LoVo (cell line): Measurements from ENCODE around the gene ENOSF1.
A peak's percentile ranks its signal among the peaks of the same experiment; 100 is the strongest.

Experiments
- DNase-seq: peaks from one replicate; pipeline ENCODE4 v3.0.0-alpha.2; 2016; ENCODE audit warnings: low spot score

The ENOSF1 gene

DNA sequence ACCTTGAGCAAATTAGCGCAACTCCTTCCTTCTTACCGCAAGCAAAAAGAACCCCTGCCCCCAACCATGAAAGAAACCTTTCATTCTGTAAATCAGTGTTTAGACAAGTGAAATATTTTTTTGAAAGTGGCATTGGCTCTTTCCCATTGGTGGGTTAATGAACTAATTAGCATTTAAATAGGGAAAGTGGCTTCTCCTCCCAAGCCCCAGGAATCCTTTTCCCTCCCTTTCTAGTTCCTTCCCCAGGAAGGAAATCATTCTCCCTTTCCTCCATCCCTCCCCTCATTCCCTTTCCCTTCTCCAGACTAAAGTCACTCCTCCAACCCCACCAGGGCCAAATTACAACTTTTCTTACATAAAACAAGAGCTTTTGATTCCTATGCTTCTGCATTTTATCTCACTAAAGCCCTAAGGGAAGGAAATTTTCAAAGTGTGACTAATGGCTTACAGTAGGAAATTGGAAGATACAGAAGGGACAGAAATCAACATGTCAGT lies 77.8 kb downstream of the ENOSF1 start:
- DNase-seq: no peak

DNA sequence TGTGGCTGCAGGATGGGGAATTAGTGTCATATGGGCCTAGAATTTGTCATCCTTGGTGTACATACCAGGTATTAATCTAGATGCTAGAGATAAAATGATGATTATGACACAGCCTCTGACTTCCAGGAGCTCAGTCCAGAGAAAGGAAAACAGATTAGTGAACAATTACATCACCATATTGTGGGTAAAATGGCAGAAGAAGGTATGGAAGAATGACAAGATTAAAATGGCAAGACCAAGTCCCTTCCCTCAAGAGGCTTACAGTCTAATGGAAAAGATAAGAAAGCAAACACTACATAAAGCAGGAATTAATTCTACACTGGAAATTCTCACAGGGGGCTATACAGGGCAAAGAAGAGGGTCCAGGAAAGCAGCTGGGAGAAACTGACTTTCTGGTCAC lies 80.9 kb downstream of the ENOSF1 start:
- DNase-seq: no peak

DNA sequence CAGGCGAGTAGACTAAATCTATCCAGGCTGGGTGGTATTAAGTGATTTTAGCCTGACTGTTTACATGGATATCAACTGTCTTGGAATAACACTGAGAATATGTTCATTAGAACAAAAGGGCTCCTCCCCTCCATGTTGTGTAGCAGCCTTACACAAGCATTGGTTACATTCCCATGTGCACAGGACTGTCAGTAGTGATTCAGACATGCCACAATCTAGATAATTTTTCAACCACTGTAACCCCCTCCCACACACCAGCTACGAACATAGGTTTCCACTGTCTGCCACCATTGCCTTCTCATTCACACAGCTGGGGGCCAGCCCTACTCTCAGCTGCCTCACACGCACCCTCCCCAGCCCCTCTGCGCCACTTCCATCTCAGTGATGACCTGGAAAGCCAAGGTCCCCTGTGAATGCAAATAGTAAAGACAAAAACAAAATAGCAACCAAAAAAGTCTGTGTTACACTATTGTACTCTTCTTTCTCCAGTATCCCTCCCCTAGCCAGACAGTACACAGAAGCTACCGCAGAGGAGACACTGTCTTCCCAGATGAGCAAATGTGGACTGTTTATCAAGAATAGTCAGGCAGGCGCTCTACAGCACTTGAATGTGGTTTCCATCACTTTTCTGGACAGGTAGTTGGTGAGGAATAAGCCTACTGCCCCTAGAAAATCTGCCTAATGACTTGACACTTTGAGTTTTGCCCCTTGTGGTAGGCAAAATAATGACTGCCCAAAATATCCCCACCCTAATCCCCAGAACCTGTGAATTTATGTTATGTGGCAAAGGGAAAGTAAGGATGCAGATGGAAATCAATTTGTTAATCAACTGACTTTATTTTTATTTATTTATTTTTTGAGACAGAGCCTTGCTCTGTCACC lies 82.9 kb downstream of the ENOSF1 start:
- DNase-seq: no peak

DNA sequence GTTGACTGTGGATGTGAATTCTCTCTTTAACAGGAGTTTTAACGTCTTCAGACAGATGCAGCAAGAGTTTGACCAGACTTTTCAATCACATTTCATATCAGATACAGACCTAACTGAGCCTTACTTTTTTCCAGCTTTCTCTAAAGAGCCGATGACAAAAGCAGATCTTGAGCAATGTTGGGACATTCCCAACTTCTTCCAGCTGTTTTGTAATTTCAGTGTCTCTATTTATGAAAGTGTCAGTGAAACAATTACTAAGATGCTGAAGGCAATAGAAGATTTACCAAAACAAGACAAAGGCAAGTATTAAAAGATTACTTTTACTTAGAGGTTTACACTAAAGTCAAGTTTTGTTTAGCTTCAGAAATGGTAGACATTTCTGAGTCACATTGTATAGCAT lies 85.2 kb downstream of the ENOSF1 start:
- no peak for DNase-seq

DNA sequence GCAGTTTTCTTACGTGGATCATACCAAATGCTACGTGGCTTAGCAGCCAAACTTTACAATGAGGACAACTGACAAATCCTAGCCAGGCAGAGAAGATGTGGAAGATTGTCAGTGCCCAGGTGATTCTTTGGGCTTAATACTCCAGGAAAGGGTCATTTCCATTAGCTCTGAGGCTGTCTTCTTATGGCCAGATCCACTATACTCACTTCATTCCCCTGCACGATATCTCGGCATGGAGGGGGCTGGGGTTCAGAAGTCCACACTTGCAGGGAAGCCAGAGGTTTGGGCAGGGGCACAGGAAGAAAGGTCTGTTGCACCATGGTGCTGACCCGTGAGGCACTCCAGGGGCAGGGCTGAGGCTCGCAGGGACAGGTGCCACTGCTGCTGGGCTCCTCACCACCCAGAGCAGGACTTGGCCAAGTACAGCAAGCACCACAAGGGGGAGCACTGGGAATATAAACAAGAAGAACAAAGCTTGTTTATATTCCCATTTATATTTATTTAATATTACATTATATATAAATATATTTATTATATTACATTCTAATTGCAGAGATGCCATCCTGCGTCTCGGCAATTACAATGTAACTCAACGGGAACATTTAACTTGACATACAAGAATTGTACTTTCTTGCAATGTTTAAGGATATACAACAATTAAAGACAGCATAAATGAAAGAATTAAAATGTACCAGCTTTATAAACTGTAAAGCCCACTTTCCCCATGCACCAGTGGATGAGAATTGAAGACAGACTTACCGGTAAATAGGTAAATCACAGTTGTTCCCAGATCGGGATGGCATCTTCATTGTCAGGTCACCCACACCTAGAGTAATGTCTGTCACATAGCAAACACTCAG lies 88.4 kb downstream of the ENOSF1 start:
- peak; percentile 67 for DNase-seq

DNA sequence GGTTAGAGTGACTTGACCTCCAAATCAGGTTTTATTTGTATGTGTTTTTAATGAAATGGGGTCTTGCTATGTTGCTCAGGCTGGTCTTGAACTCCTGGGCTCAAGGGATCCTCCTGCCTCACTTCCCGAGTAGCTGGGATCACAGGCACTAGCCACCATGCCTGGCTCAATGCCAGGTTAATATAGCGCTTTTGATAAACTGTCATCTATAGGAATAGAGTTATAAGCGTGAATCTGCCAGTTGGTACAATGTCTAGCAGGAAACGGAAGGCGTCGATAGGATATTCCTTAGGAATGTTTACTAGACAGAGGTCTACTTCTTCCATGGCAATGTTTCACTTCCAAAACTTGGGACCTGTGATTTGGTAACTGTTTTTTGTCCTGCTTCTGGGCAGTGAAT lies 90.1 kb downstream of the ENOSF1 start:
- DNase-seq: no peak

DNA sequence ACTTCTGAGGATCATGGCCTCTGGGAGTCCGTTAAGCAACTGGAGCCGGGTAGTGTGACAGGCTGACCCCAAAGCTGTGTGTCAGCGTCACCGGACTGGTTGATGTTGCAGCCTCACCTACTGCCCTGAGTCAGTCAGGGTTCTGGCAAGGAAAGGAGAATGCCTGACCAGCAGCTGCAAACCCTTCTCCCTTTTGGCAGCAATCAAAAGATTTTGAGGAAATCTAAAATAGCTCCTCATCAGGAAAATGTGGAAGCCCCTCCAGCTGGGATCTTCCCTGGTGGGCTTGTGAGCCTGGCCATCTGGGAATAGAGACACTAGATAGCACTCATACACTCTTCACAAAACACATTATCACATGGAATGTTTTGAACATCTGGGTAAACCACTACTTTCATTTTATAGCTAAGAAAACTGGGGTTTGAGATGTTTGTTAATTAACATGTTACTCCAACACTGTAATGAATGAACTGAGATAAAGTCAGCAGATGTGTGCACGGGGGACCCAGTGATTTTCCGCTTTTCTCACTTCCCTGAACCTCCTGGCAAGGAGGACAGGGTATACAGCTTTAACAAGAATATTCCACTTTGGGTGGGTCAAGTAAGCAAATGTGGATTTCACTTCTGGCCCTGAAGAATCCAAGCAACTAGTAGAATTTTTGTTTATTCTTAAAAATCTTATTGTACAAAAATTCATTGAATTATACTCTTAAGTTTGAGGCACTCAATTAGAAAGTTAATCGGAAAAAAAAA lies 91.0 kb downstream of the ENOSF1 start:
- DNase-seq: no peak
